Effector CD4-positive, alpha-beta T cell (primary cell): ENCODE measurements around the gene TMOD3.
"Not testable (repeated sequence)": the region's sequence is repeated elsewhere in the genome, so short reads cannot be mapped to it uniquely, and the experiment has no call there.

Source experiments
- DNase-seq: peaks from one replicate; pipeline ENCODE4 v3.0.0-alpha.2; 2020
- total RNA-seq: gene quantifications from one replicate; lab custom pipeline; 2026; lab: John Stamatoyannopoulos, UW

TMOD3 gene
- total RNA-seq, result 114 reads per million, percentile 85 among the genes with 10 or more reads in this experiment

DNA sequence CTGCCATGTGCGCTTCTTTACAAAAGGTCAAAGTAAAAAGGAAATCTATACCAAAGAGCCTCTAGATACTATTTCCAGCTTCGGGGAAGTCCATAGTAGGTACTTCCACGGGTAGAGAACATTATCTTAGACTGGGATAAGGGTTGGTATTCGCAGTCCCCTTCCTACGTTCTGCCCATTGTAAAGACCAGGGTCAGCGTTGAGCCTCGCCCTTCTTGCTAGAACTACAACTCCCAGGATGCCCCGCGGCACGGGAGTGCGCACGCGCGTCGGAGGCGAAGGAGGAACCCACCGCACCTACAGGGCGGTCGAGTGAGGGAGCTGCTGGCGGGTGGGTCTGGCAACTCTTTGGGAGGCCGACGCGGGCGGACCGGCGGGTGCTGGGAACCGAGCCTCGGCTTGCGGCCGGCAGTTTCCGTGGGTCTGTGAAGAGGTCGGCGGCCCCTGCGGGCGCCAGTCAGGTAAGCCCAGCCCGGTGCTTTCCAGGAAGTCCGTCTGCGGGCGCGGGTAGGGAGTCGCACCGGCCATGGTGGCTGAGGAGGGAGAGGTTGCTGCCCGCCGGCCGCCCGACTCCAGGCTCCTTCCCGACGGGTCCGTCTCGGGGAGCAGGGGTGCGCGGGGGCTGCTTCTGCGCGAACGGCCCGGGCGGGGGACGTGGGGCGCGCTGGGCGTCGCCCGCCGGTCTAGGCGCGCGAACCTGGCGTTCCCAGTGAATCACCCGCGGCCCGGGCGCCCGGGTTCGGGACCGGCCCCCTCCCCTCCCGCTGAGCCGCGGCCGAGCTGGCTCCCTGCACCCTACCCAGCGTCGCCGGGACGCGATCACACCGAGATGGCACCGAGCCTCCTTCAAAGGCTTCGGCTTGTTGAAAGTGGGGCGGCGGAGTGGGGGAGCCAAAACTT, at the start of gene TMOD3:
TSS of gene TMOD3 (plus strand) at position 278 of the 900 bp plus-strand sequence. CDS start 33,232 bp downstream, outside the sequence.
- DNase-seq, result peak; percentile 87

DNA sequence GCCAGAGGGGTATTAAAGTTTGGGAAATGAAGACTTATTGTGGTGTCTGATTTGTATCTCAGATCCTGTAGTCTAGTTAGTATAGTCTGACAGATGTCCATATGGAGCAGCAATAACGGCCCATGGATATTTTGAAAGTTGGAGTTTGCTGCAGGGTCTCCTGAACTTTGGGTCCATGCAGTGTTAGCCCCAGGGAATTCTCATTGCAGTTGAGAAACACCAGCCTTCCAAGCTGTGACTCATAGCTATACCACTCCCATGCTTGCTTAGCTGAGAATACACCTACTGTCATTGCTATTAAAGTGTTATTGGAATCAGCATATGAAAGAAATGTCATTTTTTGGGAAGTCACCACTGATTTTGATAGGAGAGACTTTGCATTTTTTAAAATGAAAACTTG, 48.8 kb upstream of the TMOD3 start:
- no peak for DNase-seq

DNA sequence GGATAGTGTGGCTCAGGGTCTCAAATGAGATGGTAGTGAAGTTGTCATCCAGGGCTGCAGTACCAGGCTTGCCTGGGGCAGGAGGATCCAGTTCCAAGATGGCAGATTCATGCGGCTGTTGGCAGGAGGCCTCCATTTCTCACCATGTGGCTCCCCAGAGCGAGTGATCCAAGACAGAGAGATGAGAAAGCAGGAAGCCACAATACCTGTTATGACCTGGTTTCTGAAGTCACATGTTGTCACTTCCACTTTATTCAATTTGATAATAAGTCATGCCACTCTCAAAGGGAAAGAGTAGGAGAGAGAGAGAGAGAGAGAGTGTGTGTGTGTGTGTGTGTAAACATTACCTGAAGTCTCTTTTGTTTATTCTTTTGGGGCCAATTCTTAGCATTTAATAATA, 47.9 kb upstream of the TMOD3 start:
- DNase-seq, result no peak

- no peak for DNase-seq
Observed at GRCh38 chr15:51782357-51782896, 47.0 kb upstream of the TMOD3 start.

DNA sequence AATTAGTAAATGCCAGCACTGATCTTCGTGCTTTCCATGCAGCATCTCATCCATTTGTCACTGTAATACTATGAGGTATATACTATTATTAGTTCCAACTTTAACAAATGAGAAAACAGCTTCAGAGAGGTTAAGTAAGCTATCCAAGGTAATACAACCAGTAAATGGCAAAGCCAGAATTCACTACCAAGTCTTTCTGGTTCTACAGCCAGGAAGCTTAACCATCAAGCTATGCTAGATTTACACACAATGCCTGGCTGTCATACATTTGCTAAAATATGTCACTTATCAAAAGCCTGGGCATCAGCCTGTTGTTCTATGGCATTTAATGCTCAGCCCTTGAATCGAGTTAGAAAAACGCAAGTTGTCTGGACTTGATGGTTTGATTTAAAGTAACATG, 45.5 kb upstream of the TMOD3 start:
- no peak for DNase-seq

GRCh38 chr15:51787130-51787529, 42.3 kb upstream of the TMOD3 start:
- DNase-seq, result not testable (repeated sequence)

- not testable (repeated sequence) for DNase-seq
Observed at GRCh38 chr15:51792474-51792873, 37.0 kb upstream of the TMOD3 start.

GRCh38 chr15:51793521-51794305, 35.7 kb upstream of the TMOD3 start:
- no peak for DNase-seq

GRCh38 chr15:51796847-51797401, 32.5 kb upstream of the TMOD3 start:
- DNase-seq, result no peak

DNA sequence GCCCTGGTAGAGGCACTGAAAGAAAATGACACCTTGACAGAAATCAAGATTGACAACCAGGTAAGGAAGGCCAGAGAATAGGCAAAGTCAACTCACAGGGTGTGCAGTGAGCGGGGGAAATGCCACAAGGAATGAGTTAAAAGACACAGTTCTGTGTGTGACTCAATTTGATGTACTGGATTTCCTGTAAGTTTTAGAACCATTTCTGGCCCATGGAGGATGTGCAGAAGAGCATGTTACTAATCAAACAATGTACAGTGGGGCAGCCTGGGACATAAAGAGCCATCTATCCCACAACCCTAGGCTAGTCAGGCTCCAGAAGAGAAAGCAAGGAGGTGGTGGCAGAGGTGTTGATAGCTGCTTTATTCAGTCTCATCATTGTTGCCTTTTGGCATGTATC, 31.2 kb upstream of the TMOD3 start:
- no peak for DNase-seq

DNA sequence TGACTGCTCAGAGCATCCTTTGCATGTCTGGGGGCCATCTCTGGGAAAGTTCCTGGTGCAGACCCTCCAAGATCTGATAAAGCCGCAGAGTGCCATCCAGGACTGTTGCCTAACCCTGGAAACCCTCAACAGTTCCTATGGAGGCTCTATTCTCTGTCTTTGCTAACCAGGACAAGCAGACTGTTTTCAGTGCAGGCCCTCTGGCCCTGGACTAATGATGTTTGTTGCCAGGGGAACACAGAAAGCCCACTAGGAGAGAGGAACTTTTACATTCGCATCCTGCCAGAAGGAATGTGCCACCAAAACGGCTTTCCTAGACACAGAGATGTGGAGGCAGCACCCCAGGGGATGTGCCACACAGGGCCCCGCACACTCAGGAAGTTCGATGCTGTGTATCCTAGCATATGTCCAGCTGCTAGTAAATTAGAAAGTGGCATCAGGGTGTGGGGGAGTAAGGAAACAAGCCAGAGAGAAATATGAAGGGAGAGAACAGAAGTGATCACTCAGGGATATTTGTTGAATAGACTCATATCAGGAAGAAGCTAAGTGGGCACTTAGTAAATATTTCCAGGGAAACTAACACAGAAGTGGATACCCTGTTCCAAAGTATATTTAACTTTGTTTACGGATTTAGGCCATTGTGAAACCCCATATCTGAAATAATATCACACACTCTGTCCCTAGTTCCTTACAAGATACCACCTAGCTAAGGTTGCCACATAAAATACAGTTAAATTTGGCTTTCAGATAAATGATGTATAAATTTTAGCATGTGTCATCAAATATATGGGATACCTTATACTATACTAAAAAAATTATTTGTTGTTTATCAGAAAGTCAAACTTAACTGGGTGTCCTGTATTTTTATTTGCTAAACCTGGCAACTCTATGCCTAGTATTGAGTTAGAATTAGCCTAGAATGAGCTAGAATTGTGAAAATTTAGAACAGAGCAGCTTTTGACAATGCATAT, 29.9 kb upstream of the TMOD3 start:
- DNase-seq, result no peak

DNA sequence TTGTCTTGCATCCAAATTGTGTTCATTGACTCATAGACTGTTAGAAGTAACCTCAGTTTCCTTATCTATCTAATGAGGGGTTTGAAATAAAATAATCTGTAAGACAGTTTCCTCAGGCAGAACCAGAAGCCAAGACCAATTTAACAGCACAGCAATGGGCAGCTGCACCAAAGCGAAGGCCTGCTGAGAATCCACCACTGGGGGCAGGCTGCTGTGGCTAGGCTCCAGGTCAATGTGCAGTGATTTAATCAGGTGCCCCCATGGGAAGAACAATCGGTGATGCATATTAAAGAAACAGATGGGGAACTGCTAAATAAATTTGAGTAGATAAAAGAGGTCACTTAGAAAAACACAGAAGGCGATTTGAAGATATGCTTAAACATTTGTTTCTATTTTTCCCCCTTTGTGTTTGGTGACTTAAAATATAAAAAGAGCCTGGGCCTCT, 28.0 kb upstream of the TMOD3 start:
- DNase-seq, result no peak

GRCh38 chr15:51802593-51802992, 26.9 kb upstream of the TMOD3 start:
- DNase-seq, result no peak

GRCh38 chr15:51803965-51804364, 25.5 kb upstream of the TMOD3 start:
- no peak for DNase-seq

DNA sequence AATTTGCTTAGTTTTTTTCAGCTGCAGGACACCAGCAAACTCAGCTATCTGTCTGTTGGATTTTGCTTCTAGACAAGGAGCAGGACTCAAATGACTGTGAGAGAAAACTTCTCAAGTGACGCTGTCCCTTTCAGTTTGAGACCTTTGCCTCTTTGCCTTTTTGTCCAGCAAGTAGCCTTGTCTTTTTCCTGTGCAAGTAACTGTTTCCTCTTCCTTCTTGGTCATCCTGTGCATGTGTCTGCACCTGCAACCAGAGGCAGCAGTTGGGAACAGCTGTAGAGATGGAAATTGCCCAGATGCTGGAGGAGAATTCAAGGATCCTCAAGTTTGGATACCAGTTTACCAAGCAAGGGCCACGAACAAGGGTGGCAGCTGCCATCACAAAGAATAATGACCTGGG, 23.3 kb upstream of the TMOD3 start:
- DNase-seq, result no peak

- DNase-seq, result no peak
Observed at GRCh38 chr15:51809457-51809856, 20.0 kb upstream of the TMOD3 start.

GRCh38 chr15:51812598-51812997, 16.9 kb upstream of the TMOD3 start:
- no peak for DNase-seq

- no peak for DNase-seq
Observed at GRCh38 chr15:51814606-51815005, 14.8 kb upstream of the TMOD3 start.

- DNase-seq, result no peak
Observed at GRCh38 chr15:51816611-51817010, 12.8 kb upstream of the TMOD3 start.

DNA sequence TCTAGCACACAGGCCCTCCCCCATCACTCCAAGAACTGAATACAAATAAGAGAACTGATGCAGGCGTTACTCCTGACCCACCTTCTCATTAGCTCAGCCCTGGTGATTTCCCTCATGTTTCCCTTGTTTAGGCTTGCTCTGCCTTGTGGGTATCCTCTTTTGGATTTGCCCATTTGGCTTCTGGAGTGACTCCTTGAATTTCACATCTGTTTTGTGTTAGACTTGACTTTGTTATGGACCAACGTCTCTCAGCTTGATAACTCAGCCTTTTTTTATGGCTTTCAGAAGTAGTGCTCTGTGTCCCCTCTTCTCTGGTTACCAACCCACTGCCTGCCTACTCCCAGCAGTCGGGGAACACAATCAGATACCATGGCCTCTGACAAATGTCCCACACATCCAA, 11.3 kb upstream of the TMOD3 start:
- DNase-seq, result no peak

DNA sequence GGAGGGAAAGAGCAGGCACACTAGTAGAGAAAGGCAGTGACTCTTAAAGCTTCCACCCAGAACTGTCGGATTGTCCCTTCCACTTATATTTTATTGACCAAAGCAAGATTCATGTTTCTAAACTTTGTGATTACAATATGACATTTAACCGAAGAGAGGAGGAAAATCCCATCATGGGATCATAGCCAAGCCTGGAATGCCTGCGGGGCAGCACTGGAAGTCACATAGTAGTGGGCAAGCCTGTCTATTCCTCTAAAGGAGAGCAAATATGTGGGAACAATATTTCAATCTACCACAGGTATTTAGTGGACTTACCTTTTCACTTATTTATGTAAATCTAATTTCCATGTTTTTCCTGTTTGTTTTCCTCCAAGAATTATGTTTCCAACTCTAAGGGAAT, 3.8 kb upstream of the TMOD3 start:
- DNase-seq, result no peak
